T47D (cell line): ENCODE data around the gene AAK1.

Experiments
- DNase-seq, 2 experiments: peaks; one replicate each; pipeline versions ENCODE4 v3.0.0 to v3.0.0-alpha.2; 2011 to 2012; ENCODE audit warnings: low read depth in 1 of 2, low spot score in 1 of 2
- JUND ChIP-seq: IDR thresholded peaks from 2 replicates; pipeline ENCODE4 v1.6.1; 2012; ENCODE audit warnings: low read depth
- in situ Hi-C: cut with HindIII; loops from 2 replicates; pipeline ENCODE4 v1.10.0; 2016; ENCODE audit warnings: low sequenced_read_pairs, low pct_unique_long_range_greater_than_20kb

Gene AAK1

GRCh38 chr2:69469375-69469774 is 174.2 kb downstream of the AAK1 start:
- TF ChIP-seq JUND, result no peak
- DNase-seq, result peak in 1 of 2 experiments; percentile 25

GRCh38 chr2:69466728-69467127 is 176.8 kb downstream of the AAK1 start:
- TF ChIP-seq JUND, result no peak
- no peak for DNase-seq
- in situ Hi-C loops, result no loop called here

More at GRCh38 chr2:69469375-69469774, 174.2 kb downstream of the AAK1 start:
- in situ Hi-C loops, result no loop called here

- no peak for TF ChIP-seq JUND
- DNase-seq, result no peak
- in situ Hi-C loops, result no loop called here
Observed at GRCh38 chr2:69465513-69466456, 177.8 kb downstream of the AAK1 start.

- in situ Hi-C loops, result no loop called here
- no peak for DNase-seq
- TF ChIP-seq JUND, result no peak
Observed at GRCh38 chr2:69464575-69464974, 179.0 kb downstream of the AAK1 start.

GRCh38 chr2:69462780-69463179 is 180.8 kb downstream of the AAK1 start:
- in situ Hi-C loops, result no loop called here
- TF ChIP-seq JUND, result no peak
- DNase-seq, result no peak

GRCh38 chr2:69461404-69461803 is 182.1 kb downstream of the AAK1 start:
- in situ Hi-C loops, result no loop called here
- no peak for DNase-seq

GRCh38 chr2:69459936-69460335 is 183.6 kb downstream of the AAK1 start:
- DNase-seq, result no peak
- in situ Hi-C loops, result no loop called here
- no peak for TF ChIP-seq JUND

More at GRCh38 chr2:69461404-69461803, 182.1 kb downstream of the AAK1 start:
- no peak for TF ChIP-seq JUND

GRCh38 chr2:69456950-69457445 is 186.5 kb downstream of the AAK1 start:
- in situ Hi-C loops, result no loop called here
- no peak for DNase-seq
- no peak for TF ChIP-seq JUND

- DNase-seq, result no peak
- in situ Hi-C loops, result no loop called here
- TF ChIP-seq JUND, result no peak
Observed at GRCh38 chr2:69456154-69456553, 187.4 kb downstream of the AAK1 start.

- in situ Hi-C loops, result no loop called here
- no peak for TF ChIP-seq JUND
- no peak for DNase-seq
Observed at GRCh38 chr2:69454976-69455375, 188.6 kb downstream of the AAK1 start.

- DNase-seq, result no peak
- no peak for TF ChIP-seq JUND
- in situ Hi-C loops, result no loop called here
Observed at GRCh38 chr2:69453475-69454129, 189.9 kb downstream of the AAK1 start.

- DNase-seq, result no peak
- no peak for TF ChIP-seq JUND
Observed at GRCh38 chr2:69452687-69453086, 190.9 kb downstream of the AAK1 start.

GRCh38 chr2:69450735-69451416 is 192.7 kb downstream of the AAK1 start:
- in situ Hi-C loops, result no loop called here
- no peak for DNase-seq

More at GRCh38 chr2:69452687-69453086, 190.9 kb downstream of the AAK1 start:
- in situ Hi-C loops, result no loop called here

More at GRCh38 chr2:69450735-69451416, 192.7 kb downstream of the AAK1 start:
- no peak for TF ChIP-seq JUND
